Transverse colon (tissue), 4 donors: ENCODE results near the gene NT5C1A.

Experiments
- CTCF ChIP-seq, 5 experiments: fragments of 200-600 bp in 3 of 5; fragments of 450-650 bp in 2 of 5; sonication (generic) in 3 of 5; IDR thresholded peaks; 1 replicate in 2 of 5; 2 replicates in 3 of 5; pipeline ENCODE4 v1.5.1; 2016 to 2017; ENCODE audit warnings: antibody characterized with exemption in 5 of 5, inconsistent platforms in 3 of 5, mild to moderate bottlenecking in 2 of 5, moderate library complexity in 1 of 5
- EP300 ChIP-seq: sonication (generic); formaldehyde crosslinking; IDR thresholded peaks from one replicate; pipeline ENCODE4 v1.6.1; 2017; ENCODE audit warnings: antibody characterized with exemption, low read depth
- POLR2A ChIP-seq: fragments of 450-650 bp; IDR thresholded peaks from one replicate; pipeline ENCODE4 v1.6.1; 2016; ENCODE audit warnings: antibody characterized with exemption, mild to moderate bottlenecking, moderate library complexity
- POLR2AphosphoS5 ChIP-seq, 3 donors: sonication (generic); formaldehyde crosslinking; IDR thresholded peaks; one replicate each; pipeline ENCODE4 v1.6.1; 2016; ENCODE audit warnings: antibody characterized with exemption in 3 of 3

GRCh38 chr1:39652554-39652953, 19.4 kb downstream of the NT5C1A start:
- TF ChIP-seq CTCF (IDR thresholded peaks at IDR 0.05) (no peak), POLR2A (no peak), EP300 (no peak), POLR2AphosphoS5 (IDR thresholded peaks at IDR 0.05) (no peak)
